Measurements from ENCODE around the gene SPRING1. TPM values are rescaled to one million over a fixed set of nuclear protein-coding genes. Genes with fewer than 3 reads are reported as not detected.

SPRING1 gene
- polyA plus RNA-seq, 2 of the 4 experiments (the other 2 are of a cell fraction): 11.2 to 17.4 TPM

DNA sequence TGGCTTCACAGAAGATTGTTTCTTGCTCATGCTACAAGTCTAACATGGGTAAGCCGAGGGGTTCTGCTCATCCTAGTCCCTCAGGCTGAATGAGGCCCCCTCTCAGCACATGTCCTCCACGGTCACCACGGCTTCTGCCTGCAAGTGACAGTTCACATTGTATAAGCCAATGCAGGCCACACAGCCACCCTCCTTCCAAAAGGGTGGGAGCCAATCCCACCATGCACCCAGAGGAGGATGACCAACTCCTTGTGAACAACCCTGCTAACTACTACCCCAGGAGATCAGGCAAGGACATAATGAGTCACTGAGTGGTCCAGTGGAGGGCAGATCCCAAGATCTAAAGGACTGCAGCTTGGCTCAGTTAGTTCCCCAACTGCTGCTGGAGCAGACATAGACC, 6.1 kb downstream of the SPRING1 start (continued):
- TF ChIP-seq HMGXB4 (CRISPR knock-in tag; IDR thresholded peaks at IDR 0.05; ENCODE audit: borderline replicate concordance) (no peak), NFE2L2 (conservative IDR thresholded peaks at IDR 0.05; ENCODE audit: low read length) (no peak), MAX (IDR thresholded peaks at IDR 0.05) (no peak)

GRCh38 chr12:116727891-116728290, 10.0 kb downstream of the SPRING1 start:
- no peaks in the 10 kb centered on the region for H3K9me3 ChIP-seq
- DNase-seq (ENCODE audit: low read depth in 1 of 2, low spot score in 1 of 2) (no peak), FAIRE-seq (no peak), ATAC-seq (no peak)
- no peak overlapping the region for H3K4me3 ChIP-seq
- TF ChIP-seq KDM5A (IDR thresholded peaks at IDR 0.05): no peak
- TF ChIP-seq FOSB (CRISPR knock-in tag; IDR thresholded peaks at IDR 0.05): no peak
- TF ChIP-seq BHLHE40 (IDR thresholded peaks at IDR 0.05; ENCODE audit: low read depth, low read length): no peak
- no peak for TF ChIP-seq MAFK (IDR thresholded peaks at IDR 0.05; ENCODE audit: partially characterized antibody)
- no peak for TF ChIP-seq RCOR1 (IDR thresholded peaks at IDR 0.05; ENCODE audit: low read depth, low read length)
- 74% methylated on average over 6 of the region's 6 CpGs for WGBS (ENCODE audit: missing lambda C conversion rate)
- CTCF ChIA-PET: interaction anchor here (0.7 to 1.0 kb wide), 3 partner anchors 19 to 781 kb away, joined by 3 to 4 read pairs (median 3); no protein-coding TSS in a partner anchor
- no peak overlapping the region for H3K27ac ChIP-seq
- no peaks in the 10 kb centered on the region for H3K4me1 ChIP-seq
- no peak overlapping the region for H3K4me2 ChIP-seq
- POLR2A ChIA-PET: no interaction called here

GRCh38 chr12:116727261-116727660, 10.6 kb downstream of the SPRING1 start:
- ChIA-PET POLR2A (interaction anchor here (1.6 kb wide), 1 partner anchor 11 kb away, joined by 3 read pairs; the partner anchor contains the start of gene RNFT2), CTCF (interaction anchor here (0.7 to 1.1 kb wide), 4 partner anchors 19 to 781 kb away, joined by 3 to 4 read pairs (median 3); no protein-coding TSS in a partner anchor)
- no peaks in the 10 kb centered on the region for H3K4me1 ChIP-seq
- no peaks in the 10 kb centered on the region for H3K9me3 ChIP-seq
- no peak overlapping the region for H3K4me3 ChIP-seq
- FAIRE-seq: no peak
- no peak for TF ChIP-seq KDM5A (IDR thresholded peaks at IDR 0.05)
- TF ChIP-seq HOXB5 (CRISPR knock-in tag; IDR thresholded peaks at IDR 0.05): no peak
- TF ChIP-seq REST (IDR thresholded peaks at IDR 0.05): no peak
- TF ChIP-seq ZNF302 (CRISPR knock-in tag; IDR thresholded peaks at IDR 0.05): no peak
- WGBS (ENCODE audit: missing lambda C conversion rate): 87% methylated on average over 3 of the region's 3 CpGs
- ATAC-seq: no peak; a peak in 1 of 6 replicates
- no peak overlapping the region for H3K4me2 ChIP-seq
- H3K27ac ChIP-seq: no peak overlapping the region
- no peak for DNase-seq (ENCODE audit: low read depth in 1 of 2, low spot score in 1 of 2)

DNA sequence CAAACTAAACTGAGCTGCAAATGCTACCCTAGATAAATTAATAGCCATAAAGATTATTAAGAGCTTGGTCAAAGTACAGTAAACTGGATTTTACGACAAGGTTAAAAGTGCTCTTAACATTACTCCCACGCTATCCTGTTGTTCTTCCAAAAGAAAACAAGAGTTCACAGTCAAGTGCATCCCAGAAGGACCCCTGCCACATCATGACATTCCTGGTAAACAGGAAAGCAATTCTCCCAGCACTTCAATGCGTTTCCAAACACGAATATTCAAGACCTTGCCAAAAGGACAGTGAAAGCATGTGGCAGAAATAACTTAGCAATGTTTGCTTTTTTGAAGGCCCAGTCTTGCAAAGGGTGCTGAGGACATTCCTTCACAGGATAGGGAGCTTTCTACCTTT, 11.2 kb downstream of the SPRING1 start:
- FAIRE-seq (no peak), DNase-seq (ENCODE audit: low read depth in 1 of 2, low spot score in 1 of 2) (no peak), ATAC-seq (no peak)
- Histone ChIP-seq H3K4me3 (no peak overlapping the region), H3K27ac (no peak overlapping the region), H3K4me2 (no peak overlapping the region), H3K4me1 (no peaks in the 10 kb centered on the region), H3K9me3 (no peaks in the 10 kb centered on the region)
- WGBS (ENCODE audit: missing lambda C conversion rate): 84% methylated on average over 4 of the region's 4 CpGs
- CTCF ChIA-PET: interaction anchor here (1.1 to 1.7 kb wide), 2 partner anchors 18 to 136 kb away, joined by 3 to 10 read pairs; no protein-coding TSS in a partner anchor
- POLR2A ChIA-PET: interaction anchor here (1.6 kb wide), 1 partner anchor 12 kb away, joined by 3 read pairs; the partner anchor contains the start of gene RNFT2
- TF ChIP-seq FOSL2 (IDR thresholded peaks at IDR 0.05) (no peak), FOSL2 (CRISPR knock-in tag; IDR thresholded peaks at IDR 0.05) (no peak), HEYL (CRISPR knock-in tag; IDR thresholded peaks at IDR 0.05) (no peak), JUN (IDR thresholded peaks at IDR 0.05) (no peak), NR3C1 (IDR thresholded peaks at IDR 0.05) (no peak), CHD4 (IDR thresholded peaks at IDR 0.05; ENCODE audit: borderline replicate concordance) (no peak), REST (IDR thresholded peaks at IDR 0.05) (no peak), JUNB (IDR thresholded peaks at IDR 0.05) (no peak), BCL3 (IDR thresholded peaks at IDR 0.05) (no peak), MAZ (IDR thresholded peaks at IDR 0.05; ENCODE audit: borderline replicate concordance, low read depth, low read length) (no peak)
- TF ChIP-seq, protein P1, sequence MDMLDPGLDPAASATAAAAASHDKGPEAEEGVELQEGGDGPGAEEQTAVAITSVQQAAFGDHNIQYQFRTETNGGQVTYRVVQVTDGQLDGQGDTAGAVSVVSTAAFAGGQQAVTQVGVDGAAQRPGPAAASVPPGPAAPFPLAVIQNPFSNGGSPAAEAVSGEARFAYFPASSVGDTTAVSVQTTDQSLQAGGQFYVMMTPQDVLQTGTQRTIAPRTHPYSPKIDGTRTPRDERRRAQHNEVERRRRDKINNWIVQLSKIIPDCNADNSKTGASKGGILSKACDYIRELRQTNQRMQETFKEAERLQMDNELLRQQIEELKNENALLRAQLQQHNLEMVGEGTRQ (IDR thresholded peaks at IDR 0.05): no peak
